Measurements from ENCODE around the gene SFXN3.

SFXN3 gene

GRCh38 chr10:101028446-101029337 is 2.3 kb upstream of the SFXN3 start:
- TF ChIP-seq CTCF (IDR thresholded peaks at IDR 0.05; ENCODE audit: control extremely low read depth, extremely low read depth, low read depth, missing control alignments), result no peak
- POLR2A ChIA-PET, result interaction anchor here (0.9 kb wide), 1 partner anchor 13 kb away, joined by 3 read pairs; no protein-coding TSS in a partner anchor
- CTCF ChIA-PET, result interaction anchor here (1.0 to 28.8 kb wide), 4 partner anchors 12 to 32 kb away, joined by 6 to 855 read pairs (median 103); partner anchors contain the start of gene KAZALD1
- no peak for DNase-seq (ENCODE audit: extremely low spot score)

GRCh38 chr10:101029520-101030295 is 1.3 kb upstream of the SFXN3 start:
- no peak for TF ChIP-seq CTCF (IDR thresholded peaks at IDR 0.05; ENCODE audit: control extremely low read depth, extremely low read depth, low read depth, missing control alignments)
- ChIA-PET CTCF (interaction anchor here (1.0 to 28.8 kb wide), 6 partner anchors 11 to 112 kb away, joined by 3 to 855 read pairs (median 54); partner anchors contain the start of gene KAZALD1), POLR2A (interaction anchor here (0.9 kb wide), 1 partner anchor 12 kb away, joined by 3 read pairs; no protein-coding TSS in a partner anchor)
- DNase-seq (ENCODE audit: extremely low spot score), result no peak

- ChIA-PET CTCF (interaction anchor here (1.2 to 28.8 kb wide), 6 partner anchors 10 to 111 kb away, joined by 3 to 855 read pairs (median 56); partner anchors contain the start of genes KAZALD1 and LZTS2), POLR2A (interaction anchor here (0.7 kb wide), 1 partner anchor 9 kb away, joined by 3 read pairs; no protein-coding TSS in a partner anchor)
- no peak for DNase-seq (ENCODE audit: extremely low spot score)
- TF ChIP-seq CTCF (IDR thresholded peaks at IDR 0.05; ENCODE audit: control extremely low read depth, extremely low read depth, low read depth, missing control alignments), result no peak
These were observed 422 bp upstream of the SFXN3 start for GRCh38 chr10:101030496-101031127.

- ChIA-PET CTCF (interaction anchor here (1.0 to 28.8 kb wide), 7 partner anchors 9 to 110 kb away, joined by 3 to 855 read pairs (median 16); partner anchors contain the start of genes KAZALD1 and LZTS2), POLR2A (interaction anchor here (1.0 kb wide), 1 partner anchor 11 kb away, joined by 4 read pairs; no protein-coding TSS in a partner anchor)
- DNase-seq (ENCODE audit: extremely low spot score), result peak; percentile 61
- no peak for TF ChIP-seq CTCF (IDR thresholded peaks at IDR 0.05; ENCODE audit: control extremely low read depth, extremely low read depth, low read depth, missing control alignments)
These were observed 982 bp downstream of the SFXN3 start for GRCh38 chr10:101031796-101032636.

- no peak for DNase-seq (ENCODE audit: extremely low spot score)
These were observed 1.7 kb downstream of the SFXN3 start for GRCh38 chr10:101032637-101033224.

More at GRCh38 chr10:101032637-101033224, 1.7 kb downstream of the SFXN3 start:
- TF ChIP-seq CTCF (IDR thresholded peaks at IDR 0.05; ENCODE audit: control extremely low read depth, extremely low read depth, low read depth, missing control alignments), result no peak
- CTCF ChIA-PET, result interaction anchor here (1.0 to 28.8 kb wide), 7 partner anchors 8 to 109 kb away, joined by 3 to 855 read pairs (median 16); partner anchors contain the start of genes KAZALD1 and LZTS2
- POLR2A ChIA-PET, result interaction anchor here (1.0 kb wide), 1 partner anchor 10 kb away, joined by 4 read pairs; no protein-coding TSS in a partner anchor

All from GM10248 (cell line).